ENCODE measurements around the gene TMEM150C.
A peak's percentile ranks its signal among the peaks of the same experiment; 100 is the strongest.

TMEM150C gene

DNA sequence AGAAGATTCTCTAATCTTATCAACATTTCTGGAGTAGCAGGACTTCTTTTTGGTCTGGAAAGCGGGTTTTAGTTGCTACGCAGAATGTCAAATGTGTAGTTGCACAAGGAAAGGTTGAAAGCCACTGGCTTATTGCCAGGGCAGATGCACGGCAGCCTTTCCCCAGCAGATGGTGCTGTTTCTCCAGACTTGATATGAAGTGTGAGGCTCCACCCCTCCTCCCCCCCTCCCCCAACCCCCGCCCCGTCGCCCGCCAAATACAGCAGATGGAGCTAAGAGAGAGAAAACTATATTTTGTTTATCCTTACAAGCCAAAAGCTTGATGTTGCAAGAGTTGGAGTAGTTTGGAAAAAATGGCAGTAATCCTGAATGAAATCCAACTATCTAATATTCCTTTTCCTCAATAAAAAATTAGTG lies 99.4 kb downstream of the TMEM150C start:
- H3K27ac ChIP-seq, result no peak overlapping the region
- H3K36me3 ChIP-seq, result peaks cover 82% of the 10 kb centered on the region
- no peak overlapping the region for H3K4me2 ChIP-seq
- peaks cover 10% of the 10 kb centered on the region for H3K4me1 ChIP-seq
- H4K20me1 ChIP-seq, result peaks cover 36% of the 10 kb centered on the region
- H3K9ac ChIP-seq, result no peak overlapping the region
- peaks cover 5% of the 10 kb centered on the region for H3K9me3 ChIP-seq
- H3K27me3 ChIP-seq, result no peaks in the 10 kb centered on the region
- no peak for TF ChIP-seq Cebpa-rat (IDR thresholded peaks at IDR 0.05)
- no peak overlapping the region for H3K4me3 ChIP-seq

DNA sequence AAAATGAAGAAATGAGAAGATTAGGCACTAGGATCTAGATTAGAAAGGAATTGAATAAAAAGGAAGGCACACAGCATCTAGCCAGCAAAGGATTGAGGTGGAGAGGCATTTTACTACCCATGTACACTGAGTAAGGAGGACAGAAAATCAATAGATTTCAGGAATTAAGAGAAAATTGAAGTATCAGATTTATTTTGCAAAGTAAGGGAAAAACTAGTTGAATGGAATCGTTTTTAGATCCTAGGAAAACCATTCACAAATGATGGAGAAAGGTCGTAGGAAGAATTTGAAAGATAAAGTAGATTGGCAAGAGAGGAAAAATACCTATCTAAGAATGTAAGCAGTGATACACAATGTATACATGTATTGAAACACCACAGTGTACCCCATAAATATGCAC lies 100.1 kb downstream of the TMEM150C start:
- Histone ChIP-seq H3K4me1 (peaks cover 10% of the 10 kb centered on the region), H3K27me3 (no peaks in the 10 kb centered on the region), H4K20me1 (peaks cover 43% of the 10 kb centered on the region), H3K27ac (no peak overlapping the region), H3K9me3 (no peaks in the 10 kb centered on the region), H3K4me2 (no peak overlapping the region), H3K4me3 (no peak overlapping the region), H3K9ac (no peak overlapping the region), H3K36me3 (peaks cover 82% of the 10 kb centered on the region)
- no peak for TF ChIP-seq Cebpa-rat (IDR thresholded peaks at IDR 0.05)

DNA sequence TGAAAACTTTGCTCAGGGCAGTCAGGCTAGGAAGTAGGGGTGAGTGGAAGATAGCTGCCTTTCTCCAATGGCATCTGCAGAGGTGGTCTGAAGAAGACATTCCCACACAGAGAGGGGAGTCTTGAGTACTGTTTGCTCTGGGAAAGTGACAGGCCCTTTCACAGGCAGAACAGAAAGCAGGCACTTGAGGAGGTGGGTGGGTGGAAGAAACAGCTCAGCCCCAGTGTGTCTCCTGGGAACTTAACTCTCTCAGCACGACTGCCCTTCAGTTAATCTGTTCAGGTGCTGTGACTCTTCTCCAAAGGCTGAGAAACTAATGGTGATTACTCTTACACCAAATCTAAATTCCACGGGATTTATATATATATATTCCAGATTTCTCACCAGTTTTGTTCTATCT lies 103.1 kb downstream of the TMEM150C start:
- peaks cover 10% of the 10 kb centered on the region for H3K4me1 ChIP-seq
- TF ChIP-seq Cebpa-rat (IDR thresholded peaks at IDR 0.05), result no peak
- H4K20me1 ChIP-seq, result peaks cover 60% of the 10 kb centered on the region

DNA sequence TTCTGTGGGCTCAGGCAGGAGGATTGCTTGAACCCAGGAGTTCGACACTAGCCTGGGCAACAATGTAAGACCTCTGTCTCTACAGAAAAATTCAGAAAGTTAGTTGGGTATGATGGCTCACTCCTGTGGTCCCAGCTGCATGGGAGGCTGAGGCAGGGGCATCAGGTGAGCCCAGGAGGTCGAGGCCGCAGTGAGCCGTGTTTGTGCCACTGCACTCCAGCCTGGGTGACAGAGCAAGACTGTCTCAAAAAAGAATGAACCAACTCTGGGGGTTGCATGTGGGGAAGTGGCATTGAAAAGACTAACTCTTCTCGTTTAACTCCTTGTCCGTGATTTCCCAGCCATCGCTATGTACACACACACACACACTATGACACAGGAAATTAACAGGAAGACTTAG lies 104.5 kb downstream of the TMEM150C start:
- Histone ChIP-seq H3K9ac (no peak overlapping the region), H3K36me3 (peaks cover 94% of the 10 kb centered on the region), H3K27me3 (no peaks in the 10 kb centered on the region), H3K4me1 (peaks cover 10% of the 10 kb centered on the region), H4K20me1 (peaks cover 73% of the 10 kb centered on the region), H3K4me3 (no peak overlapping the region), H3K27ac (no peak overlapping the region), H3K4me2 (no peak overlapping the region), H3K9me3 (no peaks in the 10 kb centered on the region)
- TF ChIP-seq Cebpa-rat (IDR thresholded peaks at IDR 0.05), result no peak

More for the DNA sequence above, 103.1 kb downstream of the TMEM150C start:
- H3K4me2 ChIP-seq, result no peak overlapping the region
- H3K36me3 ChIP-seq, result peaks cover 92% of the 10 kb centered on the region
- no peak overlapping the region for H3K4me3 ChIP-seq
- H3K9me3 ChIP-seq, result no peaks in the 10 kb centered on the region
- H3K27me3 ChIP-seq, result no peaks in the 10 kb centered on the region
- H3K9ac ChIP-seq, result 0 out of 2 replicates have a peak overlapping the region, but pooled peaks have one; percentile 16
- no peak overlapping the region for H3K27ac ChIP-seq

DNA sequence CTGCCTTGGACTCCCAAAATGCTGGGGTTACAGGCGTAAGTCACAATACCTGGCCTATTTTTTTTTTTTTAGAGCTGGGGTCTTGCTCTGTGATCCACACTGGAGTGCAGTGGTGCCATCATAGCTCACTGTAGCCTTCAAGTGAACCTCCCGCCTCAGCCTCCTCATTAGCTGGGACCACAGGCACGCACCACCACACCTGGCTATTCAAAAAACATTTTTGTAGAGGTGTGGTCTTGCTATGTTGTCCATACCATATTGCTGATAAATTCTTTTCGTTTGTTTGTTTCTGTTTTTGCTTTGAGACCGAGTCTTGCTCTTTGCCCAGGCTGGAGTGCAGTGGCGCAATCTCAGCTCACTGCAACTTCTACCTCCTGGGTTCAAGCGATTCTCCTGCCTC lies 109.8 kb downstream of the TMEM150C start:
- Histone ChIP-seq H3K36me3 (peaks cover 96% of the 10 kb centered on the region), H3K27ac (no peak overlapping the region), H3K9me3 (no peaks in the 10 kb centered on the region), H3K4me1 (no peaks in the 10 kb centered on the region), H4K20me1 (peaks cover 77% of the 10 kb centered on the region), H3K4me2 (no peak overlapping the region), H3K27me3 (no peaks in the 10 kb centered on the region), H3K9ac (no peak overlapping the region), H3K4me3 (no peak overlapping the region)
- TF ChIP-seq Cebpa-rat (IDR thresholded peaks at IDR 0.05), result no peak

DNA sequence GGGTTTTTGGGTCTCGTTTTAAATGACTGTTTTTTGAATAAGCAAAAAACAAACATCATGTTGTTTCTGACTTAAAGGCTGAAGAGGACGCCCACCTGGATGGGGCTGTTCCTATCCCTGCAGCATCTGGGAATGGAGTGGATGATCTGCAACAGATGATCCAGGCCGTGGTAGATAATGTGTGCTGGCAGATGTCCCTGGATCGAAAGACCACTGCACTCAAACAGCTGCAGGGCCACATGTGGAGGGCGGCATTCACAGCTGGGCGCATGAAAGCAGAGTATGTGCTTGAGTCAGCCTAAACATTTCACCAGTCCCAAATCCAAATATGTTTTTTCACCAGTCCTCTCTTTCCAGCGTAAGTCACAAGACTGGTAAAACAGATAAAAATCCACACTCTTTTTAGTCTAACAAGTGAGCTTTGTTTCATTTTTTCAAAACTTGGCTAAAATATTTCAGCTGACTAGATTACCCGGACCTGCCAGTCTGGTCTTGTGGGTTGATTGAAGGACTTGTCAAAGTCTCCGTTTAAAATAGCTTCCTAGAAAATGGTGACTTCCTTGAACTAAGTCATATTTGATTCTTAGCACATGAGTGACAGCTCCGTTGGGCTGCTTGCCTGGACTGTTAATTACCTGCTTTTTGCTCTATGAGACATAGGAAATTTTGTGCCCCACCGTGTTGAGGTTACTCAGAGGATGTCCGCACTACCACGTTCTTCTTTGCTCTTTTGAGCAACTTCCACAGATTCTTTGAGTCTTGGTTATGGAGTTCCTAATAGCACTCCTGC lies 110.6 kb downstream of the TMEM150C start:
- peaks cover 80% of the 10 kb centered on the region for H4K20me1 ChIP-seq
- TF ChIP-seq Cebpa-rat (IDR thresholded peaks at IDR 0.05), result no peak
- no peaks in the 10 kb centered on the region for H3K27me3 ChIP-seq
- H3K36me3 ChIP-seq, result peaks cover 93% of the 10 kb centered on the region
- no peak overlapping the region for H3K4me2 ChIP-seq
- no peaks in the 10 kb centered on the region for H3K4me1 ChIP-seq
- H3K4me3 ChIP-seq, result no peak overlapping the region
- no peak overlapping the region for H3K9ac ChIP-seq
- H3K9me3 ChIP-seq, result no peaks in the 10 kb centered on the region
- no peak overlapping the region for H3K27ac ChIP-seq

GRCh38 chr4:82447886-82448285 lies 113.9 kb downstream of the TMEM150C start:
- Histone ChIP-seq H3K9me3 (no peaks in the 10 kb centered on the region; the same call in 1 of the 2 replicates), H3K4me3 (no peak overlapping the region), H3K27ac (no peak overlapping the region), H3K4me1 (no peaks in the 10 kb centered on the region), H3K36me3 (peaks cover 94% of the 10 kb centered on the region), H4K20me1 (peaks cover 91% of the 10 kb centered on the region), H3K27me3 (no peaks in the 10 kb centered on the region), H3K4me2 (no peak overlapping the region), H3K9ac (no peak overlapping the region)
- no peak for TF ChIP-seq Cebpa-rat (IDR thresholded peaks at IDR 0.05)

DNA sequence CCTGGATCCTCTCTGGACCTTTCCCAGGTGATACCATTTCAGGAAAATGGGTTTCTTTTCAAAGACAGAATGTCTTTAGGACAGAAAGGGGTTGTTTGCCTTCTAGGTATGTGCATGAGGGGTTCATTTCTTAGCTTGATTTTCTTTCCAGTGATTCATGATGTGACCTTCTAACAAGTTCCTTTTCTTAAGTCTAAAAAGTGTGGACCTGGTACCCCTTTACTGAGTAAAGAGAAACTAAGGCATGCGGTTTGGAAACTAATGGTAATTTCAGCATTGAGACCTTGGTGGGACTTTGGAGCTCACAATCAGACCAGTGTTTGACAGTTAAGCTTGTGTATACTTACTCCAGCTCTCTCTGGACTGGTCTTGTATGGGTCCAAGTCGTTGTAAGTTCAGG lies 122.7 kb downstream of the TMEM150C start:
- Histone ChIP-seq H3K27ac (no peak overlapping the region), H3K4me1 (peaks cover 12% of the 10 kb centered on the region; the same call in 1 of the 2 replicates), H4K20me1 (peaks cover 100% of the 10 kb centered on the region), H3K4me2 (no peak overlapping the region), H3K27me3 (no peaks in the 10 kb centered on the region), H3K9ac (no peak overlapping the region), H3K9me3 (peaks cover 15% of the 10 kb centered on the region), H3K4me3 (no peak overlapping the region), H3K36me3 (peaks cover 94% of the 10 kb centered on the region)
- TF ChIP-seq Cebpa-rat (IDR thresholded peaks at IDR 0.05), result no peak

- Histone ChIP-seq H3K4me1 (peaks cover 20% of the 10 kb centered on the region), H3K9ac (no peak overlapping the region), H3K27ac (no peak overlapping the region), H3K4me2 (no peak overlapping the region), H3K4me3 (no peak overlapping the region), H3K27me3 (no peaks in the 10 kb centered on the region), H3K36me3 (peaks cover 90% of the 10 kb centered on the region), H3K9me3 (peaks cover 15% of the 10 kb centered on the region; the same call in 1 of the 2 replicates), H4K20me1 (peaks cover 100% of the 10 kb centered on the region)
- TF ChIP-seq Cebpa-rat (IDR thresholded peaks at IDR 0.05), result no peak
Measured at GRCh38 chr4:82437285-82438005, 124.3 kb downstream of the TMEM150C start.

DNA sequence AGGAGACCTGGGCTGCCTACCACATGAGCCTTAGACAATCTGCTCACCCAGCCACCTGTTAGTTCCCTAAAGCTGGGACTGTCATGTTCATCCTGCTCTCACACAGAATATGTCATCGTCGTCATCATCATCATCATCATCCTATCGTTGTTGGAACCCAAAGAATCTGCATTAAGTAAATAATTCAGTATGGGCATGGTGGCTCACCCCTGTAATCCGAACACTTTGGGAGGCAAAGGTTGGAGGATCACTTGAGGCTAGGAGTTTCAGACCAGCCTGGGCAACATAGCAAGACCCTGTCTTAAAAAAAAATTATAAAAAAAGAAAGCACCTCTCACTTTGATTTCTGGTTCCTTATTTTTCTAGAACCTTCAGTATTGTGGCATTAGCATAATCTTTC lies 125.0 kb downstream of the TMEM150C start:
- H4K20me1 ChIP-seq, result peaks cover 100% of the 10 kb centered on the region
- peaks cover 27% of the 10 kb centered on the region for H3K4me1 ChIP-seq
- H3K9ac ChIP-seq, result no peak overlapping the region
- H3K4me3 ChIP-seq, result no peak overlapping the region
- TF ChIP-seq Cebpa-rat (IDR thresholded peaks at IDR 0.05), result no peak
- peaks cover 84% of the 10 kb centered on the region for H3K36me3 ChIP-seq
- no peak overlapping the region for H3K27ac ChIP-seq
- no peaks in the 10 kb centered on the region for H3K27me3 ChIP-seq
- H3K4me2 ChIP-seq, result no peak overlapping the region
- peaks cover 15% of the 10 kb centered on the region; the same call in 1 of the 2 replicates for H3K9me3 ChIP-seq

Data from BLaER1 (cell line).